Measurements from ENCODE around the gene CTAG1B. TPM values are rescaled to one million over a fixed set of nuclear protein-coding genes. Genes with fewer than 3 reads are reported as not detected.

The CTAG1B gene
- polyA plus RNA-seq, 3 donors = not detected

DNA sequence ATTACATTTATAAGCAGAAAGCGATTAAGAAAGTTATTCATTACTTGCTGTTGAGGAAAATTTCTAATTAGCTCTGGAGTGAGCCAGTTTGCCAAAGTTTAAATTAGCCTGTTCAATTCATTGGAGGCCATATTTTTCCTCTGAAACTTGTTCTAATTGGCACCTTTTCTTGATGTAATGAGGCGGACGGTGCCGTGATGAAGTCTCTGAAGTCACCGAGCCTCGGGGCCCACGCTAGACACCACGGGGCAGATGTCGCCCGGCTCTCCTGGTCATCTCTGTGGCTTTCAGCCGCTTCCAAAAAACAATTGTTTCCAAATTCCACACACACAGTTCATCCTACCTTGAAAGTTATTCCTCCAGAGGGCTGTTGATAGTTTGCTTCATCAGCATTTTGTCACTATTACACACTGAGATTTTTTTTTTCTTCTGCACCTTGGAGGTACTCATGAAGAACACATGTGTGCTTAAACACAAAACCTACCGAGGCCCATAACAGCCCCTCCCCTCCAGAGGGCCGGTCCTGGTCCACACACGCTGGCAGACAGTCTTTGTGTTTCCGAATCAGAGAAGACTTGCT lies 38.2 kb upstream of the CTAG1B start:
- Histone ChIP-seq H3K36me3 (replicated peaks in 1 of 2; ENCODE audit: control insufficient read depth in 1 of 2, insufficient read depth in 2 of 2, low read length in 2 of 2) (no peaks in the 10 kb centered on the region), H3K9ac (ENCODE audit: insufficient read depth, low read length, poor library complexity, severe bottlenecking) (no peak overlapping the region), H3K9me3 (replicated peaks in 1 of 2; ENCODE audit: control insufficient read depth in 1 of 2, insufficient read depth in 1 of 2, low read length in 2 of 2) (peaks cover 3 to 9% of the 10 kb centered on the region in 2 donors), H3K4me2 (replicated peaks; ENCODE audit: extremely low read depth, low read length, poor library complexity, severe bottlenecking) (no peak overlapping the region), H3K27ac (ENCODE audit: low read depth in 1 of 2, low read length in 2 of 2) (no peak overlapping the region), H3K79me2 (ENCODE audit: insufficient read depth, low read length) (no peaks in the 10 kb centered on the region), H2AFZ (ENCODE audit: insufficient read depth, low read depth, low read length, poor library complexity, severe bottlenecking) (no peak overlapping the region), H3K4me1 (ENCODE audit: control insufficient read depth in 1 of 2, insufficient read depth in 2 of 2, low read length in 2 of 2) (peaks cover 3% of the 10 kb centered on the region in 2 donors), H3K4me3 (replicated peaks in 1 of 3; ENCODE audit: low read depth in 2 of 3, low read length in 3 of 3) (no peak overlapping the region), H3K27me3 (ENCODE audit: control insufficient read depth in 2 of 2, insufficient read depth in 2 of 2, low read length in 2 of 2) (no peaks in the 10 kb centered on the region), H4K20me1 (ENCODE audit: insufficient read depth, low read length) (no peaks in the 10 kb centered on the region)
- DNase-seq = no peak
- Mint-ChIP-seq H3K4me1 (peaks cover 10% of the 10 kb centered on the region), H3K36me3 (no peaks in the 10 kb centered on the region), H3K4me3 (no peak overlapping the region), H3K9me3 (peaks cover 7 to 24% (median 14%) of the 10 kb centered on the region in 7 donors), H3K27ac (no peak overlapping the region), H3K27me3 (ENCODE audit: low read depth in 3 of 3) (peaks cover 0 to 5% (median 2%) of the 10 kb centered on the region in 3 donors)
- intact Hi-C loops (cut with micrococcal nuclease) = no loop called here
- TF ChIP-seq, protein P1, sequence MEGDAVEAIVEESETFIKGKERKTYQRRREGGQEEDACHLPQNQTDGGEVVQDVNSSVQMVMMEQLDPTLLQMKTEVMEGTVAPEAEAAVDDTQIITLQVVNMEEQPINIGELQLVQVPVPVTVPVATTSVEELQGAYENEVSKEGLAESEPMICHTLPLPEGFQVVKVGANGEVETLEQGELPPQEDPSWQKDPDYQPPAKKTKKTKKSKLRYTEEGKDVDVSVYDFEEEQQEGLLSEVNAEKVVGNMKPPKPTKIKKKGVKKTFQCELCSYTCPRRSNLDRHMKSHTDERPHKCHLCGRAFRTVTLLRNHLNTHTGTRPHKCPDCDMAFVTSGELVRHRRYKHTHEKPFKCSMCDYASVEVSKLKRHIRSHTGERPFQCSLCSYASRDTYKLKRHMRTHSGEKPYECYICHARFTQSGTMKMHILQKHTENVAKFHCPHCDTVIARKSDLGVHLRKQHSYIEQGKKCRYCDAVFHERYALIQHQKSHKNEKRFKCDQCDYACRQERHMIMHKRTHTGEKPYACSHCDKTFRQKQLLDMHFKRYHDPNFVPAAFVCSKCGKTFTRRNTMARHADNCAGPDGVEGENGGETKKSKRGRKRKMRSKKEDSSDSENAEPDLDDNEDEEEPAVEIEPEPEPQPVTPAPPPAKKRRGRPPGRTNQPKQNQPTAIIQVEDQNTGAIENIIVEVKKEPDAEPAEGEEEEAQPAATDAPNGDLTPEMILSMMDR (IDR thresholded peaks at IDR 0.05) = no peak
- WGBS (ENCODE audit: insufficient coverage) = 100% methylated on average over 5 of the region's 15 CpGs

DNA sequence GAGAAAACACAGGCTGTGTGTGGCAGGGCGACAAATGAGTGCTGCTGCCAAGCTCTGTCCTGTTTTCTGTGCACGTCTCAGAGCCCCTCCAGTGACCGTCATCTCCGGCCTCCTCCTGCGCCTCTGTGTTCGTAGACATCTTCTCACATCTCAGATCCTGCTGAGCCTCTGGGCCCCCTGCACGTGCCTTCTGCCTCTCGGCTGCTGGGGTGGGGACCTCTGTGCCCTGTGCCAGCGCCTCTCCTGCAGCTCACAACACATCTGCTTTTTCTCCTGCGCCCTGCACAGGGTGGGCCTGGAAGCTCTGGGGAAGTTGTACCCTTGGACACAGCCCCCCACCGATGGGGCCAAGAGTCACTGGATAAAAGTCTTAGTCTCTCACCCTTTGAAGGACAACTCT lies 36.7 kb upstream of the CTAG1B start:
- no peak for DNase-seq
- H3K9me3 ChIP-seq (replicated peaks in 1 of 2; ENCODE audit: control insufficient read depth in 1 of 2, insufficient read depth in 1 of 2, low read length in 2 of 2) = peaks cover 3 to 6% of the 10 kb centered on the region in 2 donors

More for the DNA sequence above, 36.7 kb upstream of the CTAG1B start:
- H3K27me3 ChIP-seq (ENCODE audit: control insufficient read depth in 2 of 2, insufficient read depth in 2 of 2, low read length in 2 of 2) = no peaks in the 10 kb centered on the region
- no peak overlapping the region for H3K9ac ChIP-seq (ENCODE audit: insufficient read depth, low read length, poor library complexity, severe bottlenecking)
- TF ChIP-seq, protein P1 (IDR thresholded peaks at IDR 0.05) = no peak
- intact Hi-C loops (cut with micrococcal nuclease) = no loop called here
- Mint-ChIP-seq H3K4me3 (no peak overlapping the region), H3K27me3 (ENCODE audit: low read depth in 3 of 3) (peaks cover 0 to 5% (median 2%) of the 10 kb centered on the region in 3 donors), H3K4me1 (no peaks in the 10 kb centered on the region), H3K9me3 (peaks cover 0 to 14% (median 6%) of the 10 kb centered on the region in 7 donors), H3K36me3 (no peaks in the 10 kb centered on the region), H3K27ac (peak overlapping the region in 1 of 7 donors; percentile 20)
- no peaks in the 10 kb centered on the region for H3K36me3 ChIP-seq (replicated peaks in 1 of 2; ENCODE audit: control insufficient read depth in 1 of 2, insufficient read depth in 2 of 2, low read length in 2 of 2)
- H3K4me1 ChIP-seq (ENCODE audit: control insufficient read depth in 1 of 2, insufficient read depth in 2 of 2, low read length in 2 of 2) = no peaks in the 10 kb centered on the region
- no peak overlapping the region for H3K27ac ChIP-seq (ENCODE audit: low read depth in 1 of 2, low read length in 2 of 2)
- WGBS (ENCODE audit: insufficient coverage) = 100% methylated on average over 5 of the region's 11 CpGs
- H3K79me2 ChIP-seq (ENCODE audit: insufficient read depth, low read length) = no peaks in the 10 kb centered on the region
- H4K20me1 ChIP-seq (ENCODE audit: insufficient read depth, low read length) = no peaks in the 10 kb centered on the region
- no peak overlapping the region for H3K4me3 ChIP-seq (replicated peaks in 1 of 3; ENCODE audit: low read depth in 2 of 3, low read length in 3 of 3)
- no peak overlapping the region for H3K4me2 ChIP-seq (replicated peaks; ENCODE audit: extremely low read depth, low read length, poor library complexity, severe bottlenecking)
- no peak overlapping the region for H2AFZ ChIP-seq (ENCODE audit: insufficient read depth, low read depth, low read length, poor library complexity, severe bottlenecking)
